ENCODE results near the gene PPP2R2C. TPM values are rescaled to one million over a fixed set of nuclear protein-coding genes. Genes with fewer than 3 reads are reported as not detected.

The PPP2R2C gene
- total RNA-seq, 1 experiment from 2014 or later: 26.7 TPM

DNA sequence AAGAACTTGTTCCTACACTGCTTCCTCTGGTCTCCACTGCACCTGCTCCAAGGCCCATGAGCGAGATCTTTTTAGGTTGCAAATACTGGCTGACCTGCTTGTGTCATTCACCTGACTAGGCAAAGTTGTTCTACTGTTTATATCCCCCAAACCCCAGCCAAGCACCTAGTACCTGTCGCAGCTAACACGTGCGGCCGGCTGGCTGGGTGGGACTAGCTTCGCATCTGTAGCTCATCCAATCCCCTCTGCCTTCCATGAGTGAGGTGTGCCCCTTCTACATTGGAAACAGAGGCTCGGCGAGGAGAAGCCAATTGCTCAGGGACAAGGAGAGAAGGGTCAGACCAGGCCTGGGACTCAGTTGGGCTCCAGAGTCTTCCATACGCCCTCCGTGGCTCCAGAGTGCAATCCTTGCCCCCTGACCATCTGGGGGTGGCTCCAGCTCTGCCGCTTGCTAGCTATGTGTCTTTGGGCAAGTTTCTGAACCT is 116.3 kb downstream of the PPP2R2C start:
- H3K9me3 ChIP-seq (ENCODE audit: control insufficient read depth, insufficient read depth, low read depth, low read length): no peaks in the 10 kb centered on the region
- CTCF ChIA-PET: no interaction called here
- intact Hi-C loops (cut with micrococcal nuclease; ENCODE audit: unreplicated experiment): no loop called here
- H3K27me3 ChIP-seq (ENCODE audit: control insufficient read depth, insufficient read depth, low read length): no peaks in the 10 kb centered on the region
- H3K36me3 ChIP-seq (ENCODE audit: control insufficient read depth, insufficient read depth, low read length): no peaks in the 10 kb centered on the region
- TF ChIP-seq TCF7L2 (IDR thresholded peaks at IDR 0.05; ENCODE audit: low read depth, low read length): no peak
- TF ChIP-seq, protein P1, sequence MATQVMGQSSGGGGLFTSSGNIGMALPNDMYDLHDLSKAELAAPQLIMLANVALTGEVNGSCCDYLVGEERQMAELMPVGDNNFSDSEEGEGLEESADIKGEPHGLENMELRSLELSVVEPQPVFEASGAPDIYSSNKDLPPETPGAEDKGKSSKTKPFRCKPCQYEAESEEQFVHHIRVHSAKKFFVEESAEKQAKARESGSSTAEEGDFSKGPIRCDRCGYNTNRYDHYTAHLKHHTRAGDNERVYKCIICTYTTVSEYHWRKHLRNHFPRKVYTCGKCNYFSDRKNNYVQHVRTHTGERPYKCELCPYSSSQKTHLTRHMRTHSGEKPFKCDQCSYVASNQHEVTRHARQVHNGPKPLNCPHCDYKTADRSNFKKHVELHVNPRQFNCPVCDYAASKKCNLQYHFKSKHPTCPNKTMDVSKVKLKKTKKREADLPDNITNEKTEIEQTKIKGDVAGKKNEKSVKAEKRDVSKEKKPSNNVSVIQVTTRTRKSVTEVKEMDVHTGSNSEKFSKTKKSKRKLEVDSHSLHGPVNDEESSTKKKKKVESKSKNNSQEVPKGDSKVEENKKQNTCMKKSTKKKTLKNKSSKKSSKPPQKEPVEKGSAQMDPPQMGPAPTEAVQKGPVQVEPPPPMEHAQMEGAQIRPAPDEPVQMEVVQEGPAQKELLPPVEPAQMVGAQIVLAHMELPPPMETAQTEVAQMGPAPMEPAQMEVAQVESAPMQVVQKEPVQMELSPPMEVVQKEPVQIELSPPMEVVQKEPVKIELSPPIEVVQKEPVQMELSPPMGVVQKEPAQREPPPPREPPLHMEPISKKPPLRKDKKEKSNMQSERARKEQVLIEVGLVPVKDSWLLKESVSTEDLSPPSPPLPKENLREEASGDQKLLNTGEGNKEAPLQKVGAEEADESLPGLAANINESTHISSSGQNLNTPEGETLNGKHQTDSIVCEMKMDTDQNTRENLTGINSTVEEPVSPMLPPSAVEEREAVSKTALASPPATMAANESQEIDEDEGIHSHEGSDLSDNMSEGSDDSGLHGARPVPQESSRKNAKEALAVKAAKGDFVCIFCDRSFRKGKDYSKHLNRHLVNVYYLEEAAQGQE (IDR thresholded peaks at IDR 0.05; ENCODE audit: insufficient read depth in 1 of 2, low read depth in 2 of 2, low read length in 1 of 2): no peak
- TF ChIP-seq POLR2AphosphoS5 (IDR thresholded peaks at IDR 0.05; ENCODE audit: low read depth, low read length): no peak
- no peak for TF ChIP-seq SIN3A (IDR thresholded peaks at IDR 0.05; ENCODE audit: borderline replicate concordance, insufficient read depth, low read depth, low read length)
- TF ChIP-seq, protein P2, sequence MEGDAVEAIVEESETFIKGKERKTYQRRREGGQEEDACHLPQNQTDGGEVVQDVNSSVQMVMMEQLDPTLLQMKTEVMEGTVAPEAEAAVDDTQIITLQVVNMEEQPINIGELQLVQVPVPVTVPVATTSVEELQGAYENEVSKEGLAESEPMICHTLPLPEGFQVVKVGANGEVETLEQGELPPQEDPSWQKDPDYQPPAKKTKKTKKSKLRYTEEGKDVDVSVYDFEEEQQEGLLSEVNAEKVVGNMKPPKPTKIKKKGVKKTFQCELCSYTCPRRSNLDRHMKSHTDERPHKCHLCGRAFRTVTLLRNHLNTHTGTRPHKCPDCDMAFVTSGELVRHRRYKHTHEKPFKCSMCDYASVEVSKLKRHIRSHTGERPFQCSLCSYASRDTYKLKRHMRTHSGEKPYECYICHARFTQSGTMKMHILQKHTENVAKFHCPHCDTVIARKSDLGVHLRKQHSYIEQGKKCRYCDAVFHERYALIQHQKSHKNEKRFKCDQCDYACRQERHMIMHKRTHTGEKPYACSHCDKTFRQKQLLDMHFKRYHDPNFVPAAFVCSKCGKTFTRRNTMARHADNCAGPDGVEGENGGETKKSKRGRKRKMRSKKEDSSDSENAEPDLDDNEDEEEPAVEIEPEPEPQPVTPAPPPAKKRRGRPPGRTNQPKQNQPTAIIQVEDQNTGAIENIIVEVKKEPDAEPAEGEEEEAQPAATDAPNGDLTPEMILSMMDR (IDR thresholded peaks at IDR 0.05): no peak
- ATAC-seq (no peak), DNase-seq (ENCODE audit: low read depth, low spot score) (no peak)
- in situ Hi-C loops (cut with HindIII; ENCODE audit: low pct_unique_long_range_greater_than_20kb, low sequenced_read_pairs): no loop called here
- BruUV-seq (replicated peaks): no TSS peak
- H3K27ac ChIP-seq (ENCODE audit: low read length): no peak overlapping the region
- no peak overlapping the region for H3K4me3 ChIP-seq (ENCODE audit: low read depth in 2 of 2, low read length in 2 of 2)
- POLR2A ChIA-PET: no interaction called here
- no peaks in the 10 kb centered on the region for H3K4me1 ChIP-seq (ENCODE audit: control insufficient read depth, insufficient read depth, low read length)

DNA sequence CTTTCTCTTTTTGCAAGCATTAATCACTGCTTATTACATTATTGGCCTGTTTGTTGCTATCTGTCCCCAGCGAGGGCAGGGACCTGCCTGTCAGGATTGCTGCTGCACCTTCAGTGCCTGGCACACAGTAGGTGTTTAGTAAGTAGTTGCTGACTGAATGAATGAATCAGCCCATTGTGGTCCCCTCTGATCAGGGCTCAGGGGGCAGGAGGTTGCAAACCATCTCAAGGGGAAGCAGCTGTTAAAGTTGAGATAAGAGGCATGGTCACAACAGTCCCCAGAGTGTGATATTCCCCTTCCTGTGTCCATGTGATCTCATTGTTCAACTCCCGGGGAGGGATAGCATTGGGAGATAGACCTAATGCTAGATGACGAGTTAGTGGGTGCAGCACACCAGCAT is 117.4 kb downstream of the PPP2R2C start:
- no TSS peak for BruUV-seq (replicated peaks)
- CTCF ChIA-PET: no interaction called here
- no peaks in the 10 kb centered on the region for H3K4me1 ChIP-seq (ENCODE audit: control insufficient read depth, insufficient read depth, low read length)
- H3K4me3 ChIP-seq (ENCODE audit: low read depth in 2 of 2, low read length in 2 of 2): no peak overlapping the region
- H3K27ac ChIP-seq (ENCODE audit: low read length): no peak overlapping the region
- in situ Hi-C loops (cut with HindIII; ENCODE audit: low pct_unique_long_range_greater_than_20kb, low sequenced_read_pairs): no loop called here
- ATAC-seq: no peak
- DNase-seq (ENCODE audit: low read depth, low spot score): no peak
- POLR2A ChIA-PET: no interaction called here
- no peaks in the 10 kb centered on the region for H3K36me3 ChIP-seq (ENCODE audit: control insufficient read depth, insufficient read depth, low read length)
- H3K9me3 ChIP-seq (ENCODE audit: control insufficient read depth, insufficient read depth, low read depth, low read length): no peaks in the 10 kb centered on the region
- no peak for TF ChIP-seq TCF7L2 (IDR thresholded peaks at IDR 0.05; ENCODE audit: low read depth, low read length)
- TF ChIP-seq POLR2AphosphoS5 (IDR thresholded peaks at IDR 0.05; ENCODE audit: low read depth, low read length): no peak
- TF ChIP-seq, protein P1 (IDR thresholded peaks at IDR 0.05; ENCODE audit: insufficient read depth in 1 of 2, low read depth in 2 of 2, low read length in 1 of 2): no peak
- TF ChIP-seq, protein P2 (IDR thresholded peaks at IDR 0.05): no peak
- TF ChIP-seq SIN3A (IDR thresholded peaks at IDR 0.05; ENCODE audit: borderline replicate concordance, insufficient read depth, low read depth, low read length): no peak
- intact Hi-C loops (cut with micrococcal nuclease; ENCODE audit: unreplicated experiment): no loop called here
- H3K27me3 ChIP-seq (ENCODE audit: control insufficient read depth, insufficient read depth, low read length): no peaks in the 10 kb centered on the region
